ENCODE results near the gene NXPH1.

The NXPH1 gene

GRCh38 chr7:8413600-8413999 lies 19.8 kb upstream of the NXPH1 start:
- no peaks in the 10 kb centered on the region for H3K4me1 ChIP-seq (ENCODE audit: control insufficient read depth, insufficient read depth, low read length)
- no peaks in the 10 kb centered on the region for H3K27me3 ChIP-seq (replicated peaks; ENCODE audit: control insufficient read depth, insufficient read depth, low read length)
- H3K36me3 ChIP-seq (ENCODE audit: control insufficient read depth, insufficient read depth, low read length, severe bottlenecking), result no peaks in the 10 kb centered on the region
- no peak overlapping the region for H3K9ac ChIP-seq (ENCODE audit: low read length)
- H3K9me3 ChIP-seq (ENCODE audit: control insufficient read depth, low read length), result no peaks in the 10 kb centered on the region
- H3K4me3 ChIP-seq (ENCODE audit: low read length), result no peak overlapping the region
- no peak for DNase-seq (ENCODE audit: low read depth)

- Histone ChIP-seq H3K9ac (ENCODE audit: low read length) (no peak overlapping the region), H3K27me3 (replicated peaks; ENCODE audit: control insufficient read depth, insufficient read depth, low read length) (no peaks in the 10 kb centered on the region), H3K4me3 (ENCODE audit: low read length) (no peak overlapping the region), H3K9me3 (ENCODE audit: control insufficient read depth, low read length) (no peaks in the 10 kb centered on the region), H3K4me1 (ENCODE audit: control insufficient read depth, insufficient read depth, low read length) (no peaks in the 10 kb centered on the region), H3K36me3 (ENCODE audit: control insufficient read depth, insufficient read depth, low read length, severe bottlenecking) (no peaks in the 10 kb centered on the region)
- DNase-seq (ENCODE audit: low read depth), result peak; percentile 78
These were observed 14.7 kb upstream of the NXPH1 start for GRCh38 chr7:8418629-8419245.

DNA sequence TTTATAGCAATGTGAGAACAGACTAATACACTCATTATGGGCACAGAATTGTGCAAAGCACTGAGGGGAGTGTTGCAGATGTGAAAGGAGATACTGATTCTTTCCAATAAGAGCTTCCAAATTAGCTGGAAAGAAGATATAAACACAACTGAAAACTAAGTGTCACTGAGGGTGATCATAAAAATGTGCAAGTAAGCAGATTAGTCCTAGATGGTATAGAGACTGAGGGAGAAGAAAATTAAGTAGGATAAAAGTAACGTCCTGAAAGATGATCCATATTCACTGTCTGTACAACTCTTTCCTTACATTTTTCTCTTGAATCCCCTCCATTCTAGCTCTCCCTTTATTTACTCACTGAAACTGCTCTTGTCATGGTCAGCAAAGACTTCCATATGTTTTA lies 11.2 kb upstream of the NXPH1 start:
- Histone ChIP-seq H3K9ac (ENCODE audit: low read length) (no peak overlapping the region), H3K36me3 (ENCODE audit: control insufficient read depth, insufficient read depth, low read length, severe bottlenecking) (no peaks in the 10 kb centered on the region), H3K4me3 (ENCODE audit: low read length) (no peak overlapping the region), H3K4me1 (ENCODE audit: control insufficient read depth, insufficient read depth, low read length) (no peaks in the 10 kb centered on the region), H3K27me3 (replicated peaks; ENCODE audit: control insufficient read depth, insufficient read depth, low read length) (no peaks in the 10 kb centered on the region), H3K9me3 (ENCODE audit: control insufficient read depth, low read length) (no peaks in the 10 kb centered on the region)
- DNase-seq (ENCODE audit: low read depth), result no peak

- DNase-seq (ENCODE audit: low read depth), result no peak
- no peaks in the 10 kb centered on the region for H3K9me3 ChIP-seq (ENCODE audit: control insufficient read depth, low read length)
- H3K27me3 ChIP-seq (replicated peaks; ENCODE audit: control insufficient read depth, insufficient read depth, low read length), result no peaks in the 10 kb centered on the region
- no peak overlapping the region for H3K4me3 ChIP-seq (ENCODE audit: low read length)
- no peak overlapping the region for H3K9ac ChIP-seq (ENCODE audit: low read length)
- no peaks in the 10 kb centered on the region for H3K4me1 ChIP-seq (ENCODE audit: control insufficient read depth, insufficient read depth, low read length)
- H3K36me3 ChIP-seq (ENCODE audit: control insufficient read depth, insufficient read depth, low read length, severe bottlenecking), result no peaks in the 10 kb centered on the region
These were observed 10.4 kb upstream of the NXPH1 start for GRCh38 chr7:8423057-8423456.

DNA sequence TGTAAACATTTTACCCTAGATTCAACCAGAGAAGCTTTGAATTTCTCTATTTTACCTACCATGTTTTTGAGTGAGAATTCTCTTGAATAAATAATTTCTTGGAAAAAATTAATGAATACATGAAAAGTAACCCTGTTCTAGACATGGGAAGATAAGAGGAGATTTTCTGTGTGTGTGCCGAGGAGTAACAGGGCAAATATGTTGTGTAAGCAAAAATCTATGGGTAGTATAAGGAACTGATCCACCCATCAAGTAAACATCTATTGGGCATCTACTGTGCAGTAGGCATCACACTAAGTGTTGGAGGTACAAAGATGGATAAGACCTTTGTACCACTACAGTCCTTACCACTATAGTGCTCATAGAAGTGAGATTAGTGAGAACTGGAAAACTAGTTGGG lies 8.2 kb upstream of the NXPH1 start:
- Histone ChIP-seq H3K27me3 (replicated peaks; ENCODE audit: control insufficient read depth, insufficient read depth, low read length) (no peaks in the 10 kb centered on the region), H3K4me3 (ENCODE audit: low read length) (no peak overlapping the region), H3K4me1 (ENCODE audit: control insufficient read depth, insufficient read depth, low read length) (no peaks in the 10 kb centered on the region), H3K9ac (ENCODE audit: low read length) (no peak overlapping the region), H3K36me3 (ENCODE audit: control insufficient read depth, insufficient read depth, low read length, severe bottlenecking) (no peaks in the 10 kb centered on the region), H3K9me3 (ENCODE audit: control insufficient read depth, low read length) (no peaks in the 10 kb centered on the region)
- no peak for DNase-seq (ENCODE audit: low read depth)

GRCh38 chr7:8430643-8431042 lies 2.8 kb upstream of the NXPH1 start:
- peaks cover 37% of the 10 kb centered on the region for H3K27me3 ChIP-seq (replicated peaks; ENCODE audit: control insufficient read depth, insufficient read depth, low read length)
- H3K9me3 ChIP-seq (ENCODE audit: control insufficient read depth, low read length), result no peaks in the 10 kb centered on the region
- H3K4me3 ChIP-seq (ENCODE audit: low read length), result no peak overlapping the region
- no peak overlapping the region for H3K9ac ChIP-seq (ENCODE audit: low read length)
- no peaks in the 10 kb centered on the region for H3K36me3 ChIP-seq (ENCODE audit: control insufficient read depth, insufficient read depth, low read length, severe bottlenecking)
- no peaks in the 10 kb centered on the region for H3K4me1 ChIP-seq (ENCODE audit: control insufficient read depth, insufficient read depth, low read length)
- DNase-seq (ENCODE audit: low read depth), result no peak

DNA sequence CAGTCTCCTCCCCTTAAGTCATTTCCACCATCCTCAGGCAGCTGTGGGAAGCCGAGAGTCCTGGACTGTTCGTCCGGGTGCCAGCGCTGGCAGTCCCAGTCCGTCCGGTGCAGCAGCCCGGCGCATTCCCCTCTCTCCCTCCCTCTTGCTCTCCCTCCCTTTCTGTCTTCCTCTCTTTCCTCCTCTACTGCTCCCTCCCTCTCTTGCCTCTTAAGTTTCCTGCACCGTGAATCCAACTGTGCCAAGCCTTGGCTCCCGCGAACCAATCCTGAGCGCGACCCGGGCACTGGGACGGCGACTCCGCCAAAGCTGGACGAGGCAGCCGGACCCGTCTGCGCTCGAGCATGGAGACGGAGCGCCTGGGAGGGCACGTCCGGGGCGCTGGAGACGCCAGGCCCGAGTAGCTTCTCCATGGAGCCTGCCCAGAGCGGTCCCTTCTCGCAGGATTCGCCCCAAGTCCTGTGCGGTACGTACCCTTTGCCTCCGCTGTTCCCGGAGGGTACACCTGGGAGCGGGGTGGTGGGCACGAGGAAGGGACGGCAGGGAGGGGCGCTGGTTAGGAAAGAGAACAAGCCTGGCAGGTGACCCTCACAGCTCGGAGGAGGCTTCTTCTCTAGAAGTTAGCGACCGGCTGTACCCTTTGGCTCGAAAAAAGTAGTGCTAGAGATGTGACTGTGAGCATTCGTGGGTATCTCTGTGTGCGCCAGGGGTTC lies 1.0 kb downstream of the NXPH1 start:
- Histone ChIP-seq H3K9me3 (ENCODE audit: control insufficient read depth, low read length) (no peaks in the 10 kb centered on the region), H3K9ac (ENCODE audit: low read length) (no peak overlapping the region), H3K36me3 (ENCODE audit: control insufficient read depth, insufficient read depth, low read length, severe bottlenecking) (no peaks in the 10 kb centered on the region), H3K4me1 (ENCODE audit: control insufficient read depth, insufficient read depth, low read length) (no peaks in the 10 kb centered on the region), H3K4me3 (ENCODE audit: low read length) (no peak overlapping the region), H3K27me3 (replicated peaks; ENCODE audit: control insufficient read depth, insufficient read depth, low read length) (peaks cover 55% of the 10 kb centered on the region)
- no peak for DNase-seq (ENCODE audit: low read depth)

- no peak for DNase-seq (ENCODE audit: low read depth)
- Histone ChIP-seq H3K4me3 (ENCODE audit: low read length) (no peak overlapping the region), H3K36me3 (ENCODE audit: control insufficient read depth, insufficient read depth, low read length, severe bottlenecking) (no peaks in the 10 kb centered on the region)
These were observed 1.7 kb downstream of the NXPH1 start for GRCh38 chr7:8435095-8435494.

DNA sequence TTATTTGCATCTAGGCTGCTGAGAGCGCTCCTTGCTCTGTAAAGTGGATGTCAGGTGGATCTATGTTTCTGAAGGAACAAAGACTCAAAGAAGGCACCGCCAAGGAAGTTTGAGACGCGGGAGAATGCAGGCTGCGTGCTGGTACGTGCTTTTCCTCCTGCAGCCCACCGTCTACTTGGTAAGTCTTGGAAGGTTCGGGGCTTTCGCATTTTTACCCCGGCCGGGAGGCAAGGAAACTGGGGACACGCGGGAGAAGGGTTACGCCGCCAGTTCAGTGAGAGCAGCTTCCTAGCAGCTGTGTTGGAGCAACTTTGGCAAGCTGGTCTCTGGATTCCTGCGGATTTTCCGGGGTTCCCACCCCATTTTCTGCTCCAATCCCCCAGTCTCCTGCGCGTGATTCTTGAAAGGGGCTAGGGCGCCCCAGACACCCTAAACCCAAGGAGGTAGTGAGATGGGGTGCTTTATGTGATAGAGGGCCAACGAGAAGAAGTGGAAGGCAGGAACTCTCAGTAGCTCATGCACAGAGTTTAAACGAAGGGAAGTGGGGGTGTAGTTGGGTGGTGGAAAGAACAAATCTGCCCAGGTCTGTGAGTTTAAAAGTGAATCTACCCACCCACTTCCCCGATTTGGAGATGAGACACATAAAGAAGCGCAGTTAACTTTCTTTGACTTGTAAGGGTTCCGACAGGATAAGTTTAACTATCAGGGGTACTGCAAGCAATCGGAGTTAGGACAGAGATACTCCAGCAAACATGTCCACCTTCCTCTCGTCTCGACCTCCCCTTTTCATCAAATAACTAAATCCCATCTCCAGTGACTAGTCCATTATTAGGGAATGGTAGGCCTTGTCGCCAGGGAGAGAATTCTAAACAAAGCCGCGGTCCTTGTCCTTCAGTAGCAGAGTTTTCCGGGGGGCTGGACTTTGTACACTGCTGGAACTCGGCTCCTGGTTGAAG lies 2.5 kb downstream of the NXPH1 start:
- Histone ChIP-seq H3K9me3 (ENCODE audit: control insufficient read depth, low read length) (no peaks in the 10 kb centered on the region), H3K9ac (ENCODE audit: low read length) (no peak overlapping the region), H3K27me3 (replicated peaks; ENCODE audit: control insufficient read depth, insufficient read depth, low read length) (peaks cover 64% of the 10 kb centered on the region), H3K4me3 (ENCODE audit: low read length) (no peak overlapping the region), H3K36me3 (ENCODE audit: control insufficient read depth, insufficient read depth, low read length, severe bottlenecking) (no peaks in the 10 kb centered on the region), H3K4me1 (ENCODE audit: control insufficient read depth, insufficient read depth, low read length) (no peaks in the 10 kb centered on the region)
- no peak for DNase-seq (ENCODE audit: low read depth)

More at GRCh38 chr7:8435095-8435494, 1.7 kb downstream of the NXPH1 start:
- H3K4me1 ChIP-seq (ENCODE audit: control insufficient read depth, insufficient read depth, low read length), result no peaks in the 10 kb centered on the region
- no peaks in the 10 kb centered on the region for H3K9me3 ChIP-seq (ENCODE audit: control insufficient read depth, low read length)
- H3K27me3 ChIP-seq (replicated peaks; ENCODE audit: control insufficient read depth, insufficient read depth, low read length), result peaks cover 58% of the 10 kb centered on the region
- H3K9ac ChIP-seq (ENCODE audit: low read length), result no peak overlapping the region

DNA sequence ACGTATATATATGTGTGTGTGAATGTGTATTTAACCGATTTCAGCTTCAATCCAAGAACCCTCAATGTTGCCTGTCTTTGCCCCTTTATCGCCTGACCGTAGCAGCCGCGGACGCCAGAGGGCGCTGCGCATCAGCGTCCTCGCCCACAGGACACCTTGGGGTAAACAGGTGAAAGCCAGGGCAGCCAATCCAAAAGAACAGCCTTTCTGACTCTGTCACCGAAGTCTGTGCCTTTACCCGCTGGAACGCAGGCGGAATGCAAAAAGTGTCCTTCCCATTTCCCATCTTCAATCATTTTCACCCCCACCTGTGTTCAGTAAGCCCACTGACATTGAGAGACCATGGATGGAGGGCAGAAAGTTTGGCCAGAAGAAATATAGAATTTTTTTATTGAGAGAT lies 3.6 kb downstream of the NXPH1 start:
- DNase-seq (ENCODE audit: low read depth), result no peak
- no peak overlapping the region for H3K4me3 ChIP-seq (ENCODE audit: low read length)

GRCh38 chr7:8437606-8438005 lies 4.2 kb downstream of the NXPH1 start:
- peaks cover 70% of the 10 kb centered on the region for H3K27me3 ChIP-seq (replicated peaks; ENCODE audit: control insufficient read depth, insufficient read depth, low read length)
- H3K9ac ChIP-seq (ENCODE audit: low read length), result no peak overlapping the region
- DNase-seq (ENCODE audit: low read depth), result no peak
- no peaks in the 10 kb centered on the region for H3K9me3 ChIP-seq (ENCODE audit: control insufficient read depth, low read length)
- no peaks in the 10 kb centered on the region for H3K36me3 ChIP-seq (ENCODE audit: control insufficient read depth, insufficient read depth, low read length, severe bottlenecking)
- H3K4me1 ChIP-seq (ENCODE audit: control insufficient read depth, insufficient read depth, low read length), result no peaks in the 10 kb centered on the region
- no peak overlapping the region for H3K4me3 ChIP-seq (ENCODE audit: low read length)

More for the DNA sequence above, 3.6 kb downstream of the NXPH1 start:
- no peaks in the 10 kb centered on the region for H3K36me3 ChIP-seq (ENCODE audit: control insufficient read depth, insufficient read depth, low read length, severe bottlenecking)
- no peaks in the 10 kb centered on the region for H3K4me1 ChIP-seq (ENCODE audit: control insufficient read depth, insufficient read depth, low read length)
- H3K27me3 ChIP-seq (replicated peaks; ENCODE audit: control insufficient read depth, insufficient read depth, low read length), result peaks cover 69% of the 10 kb centered on the region
- no peaks in the 10 kb centered on the region for H3K9me3 ChIP-seq (ENCODE audit: control insufficient read depth, low read length)
- H3K9ac ChIP-seq (ENCODE audit: low read length), result no peak overlapping the region

Measured in adipocyte (in vitro differentiated cells).